Lower lobe of right lung (tissue), 2 donors: ENCODE data around the gene MCHR1. TPM values are rescaled to one million over a fixed set of nuclear protein-coding genes. Genes with fewer than 3 reads are reported as not detected.
"Not testable (repeated sequence)": the region's sequence is repeated elsewhere in the genome, so short reads cannot be mapped to it uniquely, and the experiment has no call there.

Experiments
- ATAC-seq, 2 donors: fragments of 200-7000 bp; cut with Tn5 transposase; one replicate each; pipeline ENCODE4 v1.9.1; 2020 to 2022; ENCODE audit warnings: mild to moderate bottlenecking in 2 of 2, moderate library complexity in 2 of 2
- DNase-seq: peaks from one replicate; pipeline ENCODE4 v3.0.0-alpha.2; 2020
- H3K27ac ChIP-seq: fragments of 200-600 bp; one replicate; pipeline ENCODE4 v1.8.0; 2022
- H3K27me3 ChIP-seq: fragments of 200-600 bp; one replicate; pipeline ENCODE4 v1.8.0; 2022; ENCODE audit warnings: low read depth
- H3K36me3 ChIP-seq: fragments of 200-600 bp; one replicate; pipeline ENCODE4 v1.8.0; 2022; ENCODE audit warnings: mild to moderate bottlenecking
- H3K4me1 ChIP-seq: fragments of 200-600 bp; one replicate; pipeline ENCODE4 v1.8.0; 2022
- H3K4me3 ChIP-seq: fragments of 200-600 bp; one replicate; pipeline ENCODE4 v1.8.0; 2022; ENCODE audit warnings: mild to moderate bottlenecking
- H3K9me3 ChIP-seq: fragments of 200-600 bp; one replicate; pipeline ENCODE4 v1.8.0; 2022
- intact Hi-C: fragments of 100-400 bp; cut with DNase I; formaldehyde crosslinking; loops from one replicate; pipeline ENCODE4 v1.11.0; 2022
- total RNA-seq: library from RNA; stranded (reverse); fragmentation: NEBNext Ultra II Directional; extraction: Animal tissue kit (Norgen Biotek cat#: 25700); gene quantifications from one replicate; pipeline ENCODE4 v1.2.1, GENCODE V29; 2021
- TF ChIP-seq, protein P1 (sequence below): fragments of 200-600 bp; IDR thresholded peaks from one replicate; pipeline ENCODE4 v1.8.0; 2022; ENCODE audit warnings: antibody characterized with exemption, mild to moderate bottlenecking
- donor health status: DM: no; HTN: yes; CAD: no; lungs with severe emphysema.

Gene MCHR1
- total RNA-seq, 1 donor from 2014 or later, result not detected

DNA sequence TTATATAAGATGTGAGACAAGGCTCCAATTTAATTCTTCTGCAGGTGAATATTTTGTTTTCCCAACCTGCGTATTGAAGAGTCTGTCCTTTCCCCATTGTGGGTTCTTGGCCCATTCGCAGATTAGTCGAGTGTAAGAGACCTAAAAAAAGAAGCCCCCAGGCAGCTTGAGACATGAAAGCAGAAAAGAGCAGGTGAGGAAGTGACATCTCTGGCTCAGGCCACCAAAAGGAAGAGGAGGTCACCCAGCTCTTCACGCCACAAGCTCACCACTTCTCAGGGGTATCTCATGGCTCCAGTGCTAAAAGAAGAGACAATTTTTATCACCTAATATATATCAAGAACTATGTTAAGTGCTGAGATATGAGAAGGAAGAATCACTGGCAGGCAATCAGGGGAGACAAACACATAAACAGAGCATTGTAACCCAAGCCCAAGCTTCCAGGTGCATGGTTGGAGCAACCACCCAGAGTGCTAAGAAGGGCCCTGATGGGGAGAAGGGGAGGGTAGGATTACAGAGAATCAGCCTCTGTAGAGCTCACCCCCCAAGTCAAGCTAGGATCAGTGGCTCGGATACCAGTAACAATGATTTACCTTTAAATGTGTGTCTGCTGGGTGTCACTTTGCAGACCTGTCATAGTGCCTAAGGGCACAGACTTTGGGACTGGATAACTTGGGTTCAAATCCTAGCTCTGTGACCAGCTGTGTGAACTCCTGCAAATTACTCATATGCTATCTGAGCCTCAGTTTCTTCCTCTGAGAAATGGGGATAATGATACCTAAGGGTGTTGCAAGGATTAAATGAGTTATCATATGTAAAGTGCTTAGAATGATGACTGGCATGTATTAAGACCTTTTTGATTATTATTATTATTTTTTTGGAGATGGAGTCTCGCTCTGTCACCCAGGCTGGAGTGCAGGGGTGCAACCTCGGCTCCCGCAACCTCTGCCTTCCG lies 39.2 kb downstream of the MCHR1 start:
- no peak for ATAC-seq
- no peak for DNase-seq
- Histone ChIP-seq H3K4me3 (no peak overlapping the region), H3K36me3 (no peaks in the 10 kb centered on the region), H3K27ac (no peak overlapping the region), H3K27me3 (no peaks in the 10 kb centered on the region), H3K9me3 (no peaks in the 10 kb centered on the region), H3K4me1 (peaks cover 5% of the 10 kb centered on the region)
- TF ChIP-seq, protein P1, sequence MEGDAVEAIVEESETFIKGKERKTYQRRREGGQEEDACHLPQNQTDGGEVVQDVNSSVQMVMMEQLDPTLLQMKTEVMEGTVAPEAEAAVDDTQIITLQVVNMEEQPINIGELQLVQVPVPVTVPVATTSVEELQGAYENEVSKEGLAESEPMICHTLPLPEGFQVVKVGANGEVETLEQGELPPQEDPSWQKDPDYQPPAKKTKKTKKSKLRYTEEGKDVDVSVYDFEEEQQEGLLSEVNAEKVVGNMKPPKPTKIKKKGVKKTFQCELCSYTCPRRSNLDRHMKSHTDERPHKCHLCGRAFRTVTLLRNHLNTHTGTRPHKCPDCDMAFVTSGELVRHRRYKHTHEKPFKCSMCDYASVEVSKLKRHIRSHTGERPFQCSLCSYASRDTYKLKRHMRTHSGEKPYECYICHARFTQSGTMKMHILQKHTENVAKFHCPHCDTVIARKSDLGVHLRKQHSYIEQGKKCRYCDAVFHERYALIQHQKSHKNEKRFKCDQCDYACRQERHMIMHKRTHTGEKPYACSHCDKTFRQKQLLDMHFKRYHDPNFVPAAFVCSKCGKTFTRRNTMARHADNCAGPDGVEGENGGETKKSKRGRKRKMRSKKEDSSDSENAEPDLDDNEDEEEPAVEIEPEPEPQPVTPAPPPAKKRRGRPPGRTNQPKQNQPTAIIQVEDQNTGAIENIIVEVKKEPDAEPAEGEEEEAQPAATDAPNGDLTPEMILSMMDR, result no peak
- intact Hi-C loops, result no loop called here

DNA sequence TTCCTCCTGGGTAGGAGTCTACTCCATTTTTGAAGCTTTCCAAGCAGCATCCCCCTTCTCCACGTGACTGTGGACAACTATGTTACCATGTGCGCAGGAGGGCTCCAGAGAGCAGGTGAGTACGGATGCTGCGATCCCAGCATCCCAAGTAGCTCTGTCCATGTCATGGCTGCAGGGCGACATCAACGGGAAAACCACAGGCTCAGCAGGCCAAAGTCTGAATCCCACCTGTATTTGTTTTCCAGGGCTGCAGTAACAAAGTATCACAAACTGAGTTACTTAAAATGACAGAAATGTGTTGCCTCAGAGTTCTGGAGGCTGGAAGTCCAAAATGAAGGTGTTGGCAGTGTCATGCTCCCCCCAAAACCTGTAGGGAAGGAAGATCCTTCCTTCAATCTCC lies 40.3 kb downstream of the MCHR1 start:
- Histone ChIP-seq H3K4me3 (no peak overlapping the region), H3K9me3 (no peaks in the 10 kb centered on the region), H3K27ac (no peak overlapping the region), H3K36me3 (no peaks in the 10 kb centered on the region), H3K27me3 (no peaks in the 10 kb centered on the region), H3K4me1 (peaks cover under 1% of the 10 kb centered on the region)
- intact Hi-C loops, result no loop called here
- ATAC-seq, result no peak
- TF ChIP-seq, protein P1, result no peak
- no peak for DNase-seq

DNA sequence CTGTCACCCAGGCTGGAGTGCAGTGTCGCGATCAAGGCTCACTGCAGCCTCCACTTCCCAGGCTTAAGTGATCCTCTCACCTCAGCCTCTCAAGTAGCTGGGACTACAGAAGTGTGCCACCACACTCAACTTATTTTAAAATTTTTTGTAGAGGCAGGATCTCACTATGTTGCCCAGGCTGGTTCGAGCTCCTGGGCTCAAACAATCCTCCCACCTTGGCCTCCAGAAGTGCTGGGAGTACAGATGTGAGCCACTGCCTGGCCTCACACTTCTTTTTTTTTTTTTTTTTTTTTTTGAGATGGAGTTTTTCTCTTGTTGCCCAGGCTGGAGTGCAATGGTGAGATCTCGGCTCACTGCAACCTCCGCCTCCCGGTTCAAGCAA lies 40.9 kb downstream of the MCHR1 start:
- H3K27ac ChIP-seq, DNase-seq, ATAC-seq, H3K4me1 ChIP-seq, H3K36me3 ChIP-seq, H3K4me3 ChIP-seq, H3K27me3 ChIP-seq, intact Hi-C loops, H3K9me3 ChIP-seq: not testable (repeated sequence)

DNA sequence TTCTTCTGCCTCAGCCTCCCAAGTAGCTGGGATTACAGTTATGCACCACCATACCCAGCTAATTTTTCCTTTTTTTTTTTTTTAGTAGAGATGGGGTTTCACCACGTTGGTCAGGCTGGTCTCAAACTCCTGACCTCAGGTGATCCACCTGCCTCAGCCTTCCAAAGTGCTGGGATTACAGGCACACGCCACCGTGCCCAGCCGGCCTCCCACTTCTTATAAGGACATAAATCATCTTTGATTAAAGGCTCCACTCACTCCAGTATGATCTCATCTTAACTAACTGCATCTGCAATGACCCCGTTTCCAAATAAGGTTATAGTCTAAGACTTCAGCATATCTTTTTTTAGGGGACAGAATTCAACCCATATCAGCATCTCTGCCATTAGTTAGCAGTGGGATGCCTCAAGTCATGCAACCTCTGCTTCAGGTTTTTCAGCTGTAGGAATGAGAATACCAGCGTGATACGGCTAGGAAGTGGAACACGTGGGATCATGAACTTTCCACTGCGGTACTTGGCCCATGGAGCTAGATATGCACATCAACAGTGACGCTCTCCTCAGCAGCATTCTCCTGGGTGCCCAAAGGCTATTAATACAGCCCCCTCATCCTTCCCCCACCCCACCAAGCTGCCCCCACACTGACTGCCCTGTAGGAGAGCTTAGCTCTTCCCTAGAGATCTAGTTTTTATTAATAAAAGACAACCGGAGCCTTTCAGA lies 41.4 kb downstream of the MCHR1 start:
- Histone ChIP-seq H3K4me3 (no peak overlapping the region), H3K27ac (no peak overlapping the region), H3K9me3 (no peaks in the 10 kb centered on the region), H3K36me3 (no peaks in the 10 kb centered on the region), H3K4me1 (no peaks in the 10 kb centered on the region), H3K27me3 (no peaks in the 10 kb centered on the region)
- intact Hi-C loops, result no loop called here
- ATAC-seq, result no peak
- no peak for DNase-seq
- TF ChIP-seq, protein P1, result no peak

DNA sequence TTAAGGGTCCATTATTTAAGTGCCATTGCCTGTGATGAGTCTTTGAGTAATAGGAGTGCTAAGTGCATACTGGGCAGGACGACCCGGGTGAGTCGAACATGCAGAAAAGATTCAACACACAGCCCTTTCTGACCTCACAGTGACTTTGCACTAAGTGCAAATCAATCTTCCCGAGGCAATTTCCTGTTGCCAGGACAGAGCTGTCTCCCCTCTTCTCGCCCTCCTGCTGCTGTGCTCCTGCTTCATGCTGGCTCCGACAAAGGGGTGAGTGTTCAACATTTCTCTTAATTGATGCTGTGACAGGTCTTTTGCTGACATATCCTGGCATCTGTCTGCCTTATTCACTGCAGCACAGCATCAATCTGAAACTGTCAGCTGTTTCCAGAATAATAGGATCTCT lies 42.0 kb downstream of the MCHR1 start:
- TF ChIP-seq, protein P1, result no peak
- DNase-seq (no peak), ATAC-seq (no peak)
- H3K27me3 ChIP-seq, result no peaks in the 10 kb centered on the region
- no peaks in the 10 kb centered on the region for H3K9me3 ChIP-seq
- no peak overlapping the region for H3K27ac ChIP-seq
- intact Hi-C loops, result no loop called here
- H3K36me3 ChIP-seq, result no peaks in the 10 kb centered on the region
- no peak overlapping the region for H3K4me3 ChIP-seq
- H3K4me1 ChIP-seq, result no peaks in the 10 kb centered on the region
